ENCODE measurements around the gene GPC6.

DNA sequence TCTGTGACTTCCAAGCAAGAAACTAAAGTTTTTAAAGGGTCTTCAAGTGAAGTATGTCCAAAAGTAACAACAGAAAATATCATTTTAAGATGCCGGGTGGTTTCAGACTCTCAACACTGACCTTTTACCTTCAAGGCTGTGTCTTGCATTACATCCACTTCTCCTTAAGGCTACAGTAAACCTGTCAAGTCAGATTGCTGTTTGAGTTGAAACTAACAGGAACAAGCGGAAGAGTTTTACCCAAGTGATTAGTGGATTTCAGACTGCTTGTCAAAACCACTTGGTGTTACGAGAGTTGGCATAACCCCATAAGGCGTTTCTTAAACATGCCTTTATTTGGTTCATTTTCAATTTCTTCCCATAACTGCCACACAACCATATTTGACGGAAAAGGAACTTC is 969.8 kb downstream of the GPC6 start:
- TF ChIP-seq, protein P1, sequence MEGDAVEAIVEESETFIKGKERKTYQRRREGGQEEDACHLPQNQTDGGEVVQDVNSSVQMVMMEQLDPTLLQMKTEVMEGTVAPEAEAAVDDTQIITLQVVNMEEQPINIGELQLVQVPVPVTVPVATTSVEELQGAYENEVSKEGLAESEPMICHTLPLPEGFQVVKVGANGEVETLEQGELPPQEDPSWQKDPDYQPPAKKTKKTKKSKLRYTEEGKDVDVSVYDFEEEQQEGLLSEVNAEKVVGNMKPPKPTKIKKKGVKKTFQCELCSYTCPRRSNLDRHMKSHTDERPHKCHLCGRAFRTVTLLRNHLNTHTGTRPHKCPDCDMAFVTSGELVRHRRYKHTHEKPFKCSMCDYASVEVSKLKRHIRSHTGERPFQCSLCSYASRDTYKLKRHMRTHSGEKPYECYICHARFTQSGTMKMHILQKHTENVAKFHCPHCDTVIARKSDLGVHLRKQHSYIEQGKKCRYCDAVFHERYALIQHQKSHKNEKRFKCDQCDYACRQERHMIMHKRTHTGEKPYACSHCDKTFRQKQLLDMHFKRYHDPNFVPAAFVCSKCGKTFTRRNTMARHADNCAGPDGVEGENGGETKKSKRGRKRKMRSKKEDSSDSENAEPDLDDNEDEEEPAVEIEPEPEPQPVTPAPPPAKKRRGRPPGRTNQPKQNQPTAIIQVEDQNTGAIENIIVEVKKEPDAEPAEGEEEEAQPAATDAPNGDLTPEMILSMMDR (IDR thresholded peaks at IDR 0.05), result no peak
- no peak for TF ChIP-seq POLR2A (IDR thresholded peaks at IDR 0.05)

All from uterus (tissue), 2 donors.